ENCODE measurements around the gene WNT2B.
"Not testable (repeated sequence)": the region's sequence is repeated elsewhere in the genome, so short reads cannot be mapped to it uniquely, and the experiment has no call there.

WNT2B gene
- 0 to 0.22 (median 0.14) reads per million in 3 experiments for total RNA-seq

DNA sequence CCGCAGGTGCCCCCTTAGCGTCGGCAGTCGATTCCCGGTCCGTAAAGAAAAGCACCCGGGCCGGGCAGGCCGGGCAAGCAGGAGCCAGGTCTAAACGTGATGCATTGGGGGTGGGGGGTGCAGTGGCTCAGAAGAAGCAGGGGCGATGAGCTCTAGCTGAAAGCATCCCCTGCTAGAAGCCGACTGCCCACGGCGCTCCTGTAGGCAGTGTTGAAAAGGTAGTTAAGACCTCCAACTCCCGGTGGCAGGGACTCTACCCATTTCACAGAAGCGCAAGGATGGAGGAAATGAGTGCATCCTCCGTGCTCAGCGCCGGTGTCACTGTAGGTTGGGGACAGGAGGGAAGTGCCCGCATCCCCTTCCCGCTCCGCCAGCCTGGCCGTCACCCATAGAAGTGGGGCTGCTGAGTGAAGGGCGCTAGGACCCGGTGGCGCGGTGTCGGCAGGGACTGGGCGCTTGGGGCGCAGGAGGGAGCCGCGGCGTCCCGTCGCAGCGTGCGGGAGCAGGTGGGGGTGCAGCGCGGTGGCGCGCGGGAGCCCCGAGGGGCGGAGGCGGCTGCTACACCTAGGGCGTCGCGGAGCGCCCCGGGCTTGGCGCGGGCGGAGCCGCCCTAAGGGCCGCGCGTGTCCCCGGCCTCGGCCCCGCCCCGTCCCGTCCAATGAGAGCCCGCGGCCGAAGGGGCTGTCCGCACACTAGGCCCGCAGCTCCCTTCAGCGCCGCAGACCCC, at the start of gene WNT2B:
WNT2B (plus strand) TSS at position 688 of the 727 bp plus-strand sequence. CDS start 298 bp downstream, outside the sequence.
- DNase-seq = peak; percentile 59

GRCh38 chr1:112460615-112461014, 48.1 kb upstream of the WNT2B start:
- DNase-seq = no peak

DNA sequence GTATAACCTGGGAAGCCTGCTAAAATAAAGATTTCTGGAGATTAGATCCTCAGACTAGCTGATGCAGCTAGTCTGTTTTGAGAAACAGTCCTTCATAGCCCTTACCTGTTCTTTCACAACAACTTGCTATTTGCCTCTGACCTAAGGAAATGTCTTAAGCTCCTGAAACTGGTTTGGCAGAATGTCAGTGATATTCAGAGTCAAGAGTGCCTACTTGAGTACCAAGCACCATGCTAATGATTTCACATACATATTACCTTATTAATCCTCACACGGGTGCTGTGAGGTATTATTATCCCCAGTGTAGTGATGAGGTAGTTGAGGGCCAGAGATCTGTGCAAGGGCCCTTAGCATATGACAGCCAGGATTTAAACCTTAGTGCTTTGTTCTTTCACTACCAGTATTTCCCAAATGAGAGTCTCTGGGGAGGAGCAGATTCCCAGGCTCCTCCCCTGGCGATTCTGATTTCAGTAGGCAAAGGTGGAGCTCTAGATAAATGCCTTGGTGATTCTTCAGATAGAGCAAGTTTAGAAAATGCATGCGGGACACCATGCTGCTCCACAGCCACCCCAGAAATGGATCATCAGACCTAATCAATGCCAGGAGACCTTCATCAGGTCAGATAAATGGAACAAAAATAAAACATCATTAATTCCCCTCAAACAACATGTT, 47.4 kb upstream of the WNT2B start:
- no peak for DNase-seq

GRCh38 chr1:112462953-112463279, 45.8 kb upstream of the WNT2B start:
- DNase-seq = no peak

DNA sequence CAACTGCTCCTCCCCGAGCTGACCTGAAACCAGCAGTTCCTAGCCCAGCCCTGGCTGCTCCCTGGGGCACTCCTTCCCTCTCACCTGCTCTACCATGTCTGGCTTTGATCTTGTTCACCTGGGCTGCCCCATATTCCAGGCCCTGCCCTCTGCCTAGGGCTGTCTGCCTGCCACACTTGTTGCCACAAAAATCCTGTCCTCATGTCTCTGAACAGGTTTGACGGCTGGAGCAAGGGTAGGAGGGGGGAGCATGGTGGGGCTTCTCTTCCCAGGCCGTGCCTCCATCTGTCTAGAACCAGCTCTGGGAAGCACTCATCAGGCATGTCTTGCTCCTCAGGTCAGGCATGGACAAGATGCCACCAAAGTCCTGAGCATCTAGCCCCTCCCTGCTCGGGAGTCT, 44.3 kb upstream of the WNT2B start:
- DNase-seq = no peak

- no peak for DNase-seq
These were observed 43.6 kb upstream of the WNT2B start for GRCh38 chr1:112465122-112465521.

GRCh38 chr1:112466078-112466660, 42.6 kb upstream of the WNT2B start:
- DNase-seq = peak; percentile 74

- DNase-seq = not testable (repeated sequence)
These were observed 38.4 kb upstream of the WNT2B start for GRCh38 chr1:112470324-112470723.

DNA sequence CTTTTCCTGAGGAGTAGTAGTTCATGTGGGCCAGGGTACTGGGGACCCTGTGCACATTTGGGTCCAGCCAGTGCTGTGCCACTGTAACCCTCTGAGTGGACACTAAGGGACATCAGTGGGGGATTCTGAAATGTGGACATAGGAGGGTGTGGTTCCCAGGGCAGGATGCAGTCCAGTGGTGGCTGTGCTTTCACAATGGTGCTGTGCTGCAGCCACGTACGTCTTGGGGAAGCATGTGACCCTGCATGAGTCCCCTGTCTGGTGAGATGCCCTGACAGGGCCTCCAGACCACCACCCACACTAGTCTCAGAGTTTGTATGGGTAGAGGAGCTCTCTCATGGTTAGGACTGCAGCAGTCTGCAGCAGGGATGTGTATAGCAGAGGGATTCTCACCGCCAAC, 37.8 kb upstream of the WNT2B start:
- DNase-seq = no peak

- no peak for DNase-seq
These were observed 36.6 kb upstream of the WNT2B start for GRCh38 chr1:112472142-112472541.

- DNase-seq = no peak
These were observed 31.2 kb upstream of the WNT2B start for GRCh38 chr1:112477550-112477949.

GRCh38 chr1:112478314-112478713, 30.5 kb upstream of the WNT2B start:
- no peak for DNase-seq

DNA sequence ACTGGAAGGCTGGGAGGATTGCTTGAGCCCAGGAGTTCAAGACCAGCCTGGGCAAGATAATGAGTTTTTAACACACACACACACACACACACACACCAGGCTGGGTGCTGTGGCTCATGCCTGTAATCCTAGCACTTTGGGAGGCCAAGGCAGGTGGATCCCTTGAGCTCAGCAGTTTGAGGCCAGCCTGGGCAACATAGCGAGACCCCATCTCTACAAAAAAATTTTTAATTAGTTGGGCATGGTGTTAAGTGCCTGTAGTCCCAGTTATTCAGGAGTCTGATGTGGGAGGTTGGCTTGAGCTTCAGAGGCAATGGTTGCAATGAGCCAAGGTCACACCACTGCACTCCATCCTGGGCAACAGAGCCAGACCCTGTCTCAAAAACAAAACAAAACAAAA, 22.7 kb upstream of the WNT2B start:
- DNase-seq = not testable (repeated sequence)

GRCh38 chr1:112487686-112488085, 21.1 kb upstream of the WNT2B start:
- DNase-seq = not testable (repeated sequence)

- DNase-seq = no peak
These were observed 20.6 kb upstream of the WNT2B start for GRCh38 chr1:112488141-112488540.

DNA sequence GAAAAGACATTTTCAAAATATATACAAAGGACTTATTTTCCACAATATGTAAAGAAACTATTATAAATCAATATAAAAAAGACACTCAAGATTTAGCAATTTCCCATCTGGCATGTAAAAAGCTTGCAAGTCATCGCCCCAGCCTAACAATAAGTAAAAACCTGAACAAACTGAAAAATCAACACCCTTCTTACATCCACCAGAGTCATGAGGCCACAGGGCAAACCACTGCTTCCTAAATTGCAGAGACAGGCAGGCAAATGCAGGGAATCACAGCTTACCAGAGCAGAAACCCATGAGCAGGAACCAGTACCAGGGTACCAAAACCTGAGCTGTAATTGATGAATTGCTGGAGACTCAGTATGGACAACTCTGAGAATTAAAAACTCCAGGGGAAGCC, 16.7 kb upstream of the WNT2B start:
- no peak for DNase-seq

GRCh38 chr1:112493351-112493750, 15.4 kb upstream of the WNT2B start:
- DNase-seq = no peak

- no peak for DNase-seq
These were observed 12.5 kb upstream of the WNT2B start for GRCh38 chr1:112496290-112496689.

DNA sequence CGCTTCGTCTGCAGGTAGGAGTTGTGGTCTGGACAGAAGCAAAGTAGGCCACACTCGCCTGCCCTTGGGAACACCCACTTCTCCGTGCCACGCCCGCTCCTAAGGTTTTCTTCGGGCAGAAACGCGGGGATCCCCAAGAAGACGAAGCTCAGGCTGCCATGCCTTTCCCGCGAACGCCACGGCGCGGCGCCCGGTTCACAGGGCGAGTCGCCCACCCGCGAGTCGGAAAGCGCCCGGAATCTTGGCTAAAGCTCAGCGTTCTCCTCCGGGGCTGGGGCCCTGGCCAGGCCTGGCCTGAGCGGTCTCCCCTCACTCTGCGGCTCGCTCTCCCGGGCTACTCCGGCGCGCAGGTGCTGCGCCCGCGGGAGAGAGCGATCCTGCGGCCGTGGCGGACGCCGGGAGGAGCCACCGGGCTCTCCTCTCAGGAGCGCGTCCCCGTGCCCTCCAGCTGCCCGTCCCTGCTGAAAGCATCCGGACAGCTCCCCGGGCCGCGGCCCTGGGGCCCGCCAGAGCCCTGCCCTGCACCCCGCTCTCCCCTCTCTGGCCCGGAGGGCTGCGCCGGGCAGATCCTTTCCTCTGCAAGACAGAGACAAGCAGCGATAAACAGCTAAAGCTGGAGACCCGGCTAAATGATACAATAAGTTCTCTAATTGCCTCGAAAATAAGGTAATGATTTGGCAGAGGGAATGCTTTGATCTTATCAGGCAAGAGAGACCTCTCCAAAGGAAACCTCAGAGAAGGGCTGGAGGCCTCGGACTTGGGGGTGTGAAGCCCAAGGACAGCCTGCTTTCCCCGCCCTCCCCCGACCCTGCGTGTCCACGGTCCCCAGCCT, 6.7 kb upstream of the WNT2B start:
- peak; percentile 36 for DNase-seq

DNA sequence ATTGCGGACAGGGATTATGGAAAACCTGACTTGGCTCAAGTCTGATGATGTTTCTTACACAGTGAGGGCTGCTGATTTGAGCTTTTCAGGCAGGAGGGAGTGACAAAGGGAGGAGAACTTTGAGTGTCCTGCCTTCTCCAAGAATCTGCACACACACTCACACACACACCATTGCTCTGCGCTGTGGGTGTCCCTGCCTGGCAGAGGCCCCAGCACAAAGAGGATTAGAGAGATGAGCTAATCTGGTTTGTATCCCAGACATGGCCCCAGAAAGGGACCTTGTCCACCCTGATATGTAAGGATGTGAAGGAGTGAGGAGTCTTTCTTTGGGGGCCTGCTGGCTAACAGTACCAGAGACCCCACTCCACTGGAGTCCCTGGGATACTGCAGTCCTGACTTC, 5.9 kb upstream of the WNT2B start:
- DNase-seq = no peak

GRCh38 chr1:112504001-112504660, 4.6 kb upstream of the WNT2B start:
- no peak for DNase-seq

- DNase-seq = no peak
These were observed 3.9 kb upstream of the WNT2B start for GRCh38 chr1:112504661-112505399.

Measured in central memory CD4-positive, alpha-beta T cell (primary cell).